K562 (cell line): ENCODE data around the gene NAV2. TPM values are rescaled to one million over a fixed set of nuclear protein-coding genes. Genes with fewer than 3 reads are reported as not detected.

ENCODE experiments used
- CGGBP1 ChIP-seq: fragments of 250-450 bp; sonication (Bioruptor Pico); IDR thresholded peaks from 2 replicates; pipeline ENCODE4 v1.9.0; 2021; ENCODE audit warnings: mild to moderate bottlenecking
- ESRRB ChIP-seq: fragments of 250-450 bp; sonication (Bioruptor Pico); IDR thresholded peaks from 2 replicates; pipeline ENCODE4 v1.5.0; 2020; ENCODE audit warnings: mild to moderate bottlenecking, moderate library complexity, borderline replicate concordance
- FOXK2 ChIP-seq, 2 experiments: fragments of 450-650 bp; IDR thresholded peaks in 1 of 2; conservative IDR thresholded peaks in 1 of 2; 2 replicates each; pipeline ENCODE4 v1.6.1; 2016; ENCODE audit warnings: low read depth in 2 of 2, mild to moderate bottlenecking in 1 of 2
- NUFIP1 ChIP-seq: fragments of 450-650 bp; IDR thresholded peaks from 2 replicates; pipeline ENCODE4 v1.6.1; 2018; ENCODE audit not compliant: partially characterized antibody
- SETDB1 ChIP-seq: IDR thresholded peaks from one replicate; pipeline ENCODE4 v1.6.1; 2012; ENCODE audit warnings: low read length, control low read depth, inconsistent platforms
- SOX6 ChIP-seq: fragments of 450-650 bp; IDR thresholded peaks from 2 replicates; pipeline ENCODE4 v1.6.1; 2014; ENCODE audit warnings: mild to moderate bottlenecking
- SRSF3 ChIP-seq: fragments of 200-400 bp; formaldehyde crosslinking; IDR thresholded peaks from 2 replicates; pipeline ENCODE4 v1.6.1; 2016; ENCODE audit warnings: mild to moderate bottlenecking, low read length, moderate library complexity; ENCODE audit not compliant: insufficient read depth
- TAL1 ChIP-seq: fragments of 450-650 bp; IDR thresholded peaks from 2 replicates; pipeline ENCODE4 v1.6.1; 2016; ENCODE audit warnings: mild to moderate bottlenecking
- TBP ChIP-seq: optimal IDR thresholded peaks from 2 replicates; pipeline ENCODE3; 2011; ENCODE audit warnings: low read depth, low read length, improper control_type of control experiment
- ZBTB9 ChIP-seq: fragments of 450-650 bp; formaldehyde crosslinking; IDR thresholded peaks from 2 replicates; pipeline ENCODE4 v1.4.0; 2020; ENCODE audit warnings: mild to moderate bottlenecking, moderate library complexity
- ZNF121 ChIP-seq: sonication (generic); formaldehyde crosslinking; conservative IDR thresholded peaks from 2 replicates; pipeline ENCODE4 v1.8.0; 2022; ENCODE audit warnings: missing genetic modification reagents
- ZNF41 ChIP-seq: fragments of 250-450 bp; sonication (Bioruptor Pico); conservative IDR thresholded peaks from 2 replicates; pipeline ENCODE4 v1.4.0; 2020; ENCODE audit warnings: mild to moderate bottlenecking
- ZNF77 ChIP-seq: fragments of 250-450 bp; sonication (Bioruptor Pico); IDR thresholded peaks from 2 replicates; pipeline ENCODE4 v1.5.0; 2020
- polyA plus RNA-seq, 8 experiments: library from polyadenylated mRNA; depleted of rRNA in 4 of 8; stranded (reverse) in 5 of 8; unstranded in 3 of 8; fragments of >200 nt; fragmentation: Nextera tagmentation in 2 of 8; fragmentation: Illumina TruSeq in 1 of 8; extraction: Ambion mirVana in 2 of 8; extraction: Trizol in 1 of 8; gene quantifications; 2 replicates each; pipeline versions ENCODE4 v1.2.1 to v1.2.3, GENCODE V29; 2011 to 2014; ENCODE audit warnings: inconsistent platforms in 1 of 8, missing spikeins in 1 of 8
- total RNA-seq, 7 experiments: library from RNA; depleted of rRNA in 6 of 7; stranded (reverse); fragments of >200 nt in 6 of 7; fragmentation: Illumina TruSeq in 2 of 7; extraction: Trizol in 2 of 7; gene quantifications; 2 replicates each; pipeline versions ENCODE4 v1.2.1 to v1.2.3, GENCODE V29; 2011 to 2021; ENCODE audit warnings: low replicate concordance in 1 of 7
- TF ChIP-seq, protein P1 (sequence below): sonication (generic); IDR thresholded peaks from 2 replicates; pipeline ENCODE4 v1.6.1; 2016
- TF ChIP-seq, protein P2 (sequence below): fragments of 450-650 bp; formaldehyde crosslinking; IDR thresholded peaks from 2 replicates; pipeline ENCODE4 v1.4.0; 2022; ENCODE audit warnings: missing genetic modification characterization
- TF ChIP-seq, protein P3 (sequence below): fragments of 250-450 bp; sonication (Bioruptor Pico); IDR thresholded peaks from 2 replicates; pipeline ENCODE4 v1.5.0; 2021

The NAV2 gene
- total and polyA plus RNA-seq, 9 of the 15 experiments (the other 6 are each of a cell fraction or from before 2014, with no cell fraction given): 0.03 to 0.35 (median 0.05) TPM

DNA sequence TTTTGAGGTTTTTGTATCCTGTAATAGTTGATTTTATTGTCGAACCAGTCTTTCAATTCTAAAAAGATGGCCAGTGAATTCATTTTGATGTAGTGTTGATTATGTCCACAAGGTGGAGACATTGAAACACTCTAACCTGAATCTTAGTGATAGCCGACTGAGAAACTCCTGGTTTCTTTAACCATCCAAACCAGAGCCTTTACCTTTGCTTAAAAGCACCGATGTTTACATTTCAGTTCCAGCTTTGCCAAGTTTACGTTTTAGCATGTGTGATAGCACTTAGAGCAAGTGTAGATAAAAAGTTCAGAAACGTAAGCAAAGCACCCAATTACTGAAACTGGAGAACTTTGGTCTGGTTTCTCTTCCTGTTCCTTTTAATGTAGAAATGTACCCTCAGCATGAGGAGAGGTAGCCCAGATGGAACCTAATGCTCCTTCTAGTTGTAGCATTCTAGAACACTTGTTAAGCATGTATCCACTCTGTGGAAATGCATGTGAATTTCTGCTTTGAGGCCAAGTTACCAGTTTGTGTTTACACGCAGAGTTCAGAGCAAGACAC lies 239.0 kb downstream of the NAV2 start (continued):
- peak in 1 of 2 experiments; percentile 47; a peak in 1 of 4 replicates for TF ChIP-seq FOXK2 (conservative IDR thresholded peaks at IDR 0.05 in 1 of 2, IDR thresholded peaks at IDR 0.05 in 1 of 2; ENCODE audit: low read depth in 2 of 2)
- no peak for TF ChIP-seq SETDB1
- TF ChIP-seq TAL1: no peak
- TF ChIP-seq ZNF41: no peak
- TF ChIP-seq, protein P1, sequence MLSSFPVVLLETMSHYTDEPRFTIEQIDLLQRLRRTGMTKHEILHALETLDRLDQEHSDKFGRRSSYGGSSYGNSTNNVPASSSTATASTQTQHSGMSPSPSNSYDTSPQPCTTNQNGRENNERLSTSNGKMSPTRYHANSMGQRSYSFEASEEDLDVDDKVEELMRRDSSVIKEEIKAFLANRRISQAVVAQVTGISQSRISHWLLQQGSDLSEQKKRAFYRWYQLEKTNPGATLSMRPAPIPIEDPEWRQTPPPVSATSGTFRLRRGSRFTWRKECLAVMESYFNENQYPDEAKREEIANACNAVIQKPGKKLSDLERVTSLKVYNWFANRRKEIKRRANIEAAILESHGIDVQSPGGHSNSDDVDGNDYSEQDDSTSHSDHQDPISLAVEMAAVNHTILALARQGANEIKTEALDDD: peak; percentile 65
- peak; percentile 23 for TF ChIP-seq TBP
- no peak for TF ChIP-seq ZBTB9 (CRISPR knock-in tag)
- no peak for TF ChIP-seq SRSF3
- no peak for TF ChIP-seq ESRRB (CRISPR knock-in tag)
- TF ChIP-seq NUFIP1: no peak
- no peak for TF ChIP-seq CGGBP1 (CRISPR knock-in tag)
- no peak for TF ChIP-seq SOX6
- TF ChIP-seq, protein P2, sequence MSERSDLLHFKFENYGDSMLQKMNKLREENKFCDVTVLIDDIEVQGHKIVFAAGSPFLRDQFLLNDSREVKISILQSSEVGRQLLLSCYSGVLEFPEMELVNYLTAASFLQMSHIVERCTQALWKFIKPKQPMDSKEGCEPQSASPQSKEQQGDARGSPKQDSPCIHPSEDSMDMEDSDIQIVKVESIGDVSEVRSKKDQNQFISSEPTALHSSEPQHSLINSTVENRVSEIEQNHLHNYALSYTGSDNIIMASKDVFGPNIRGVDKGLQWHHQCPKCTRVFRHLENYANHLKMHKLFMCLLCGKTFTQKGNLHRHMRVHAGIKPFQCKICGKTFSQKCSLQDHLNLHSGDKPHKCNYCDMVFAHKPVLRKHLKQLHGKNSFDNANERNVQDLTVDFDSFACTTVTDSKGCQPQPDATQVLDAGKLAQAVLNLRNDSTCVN (CRISPR knock-in tag): no peak
- no peak for TF ChIP-seq ZNF77
- no peak for TF ChIP-seq ZNF121 (CRISPR knock-in tag)
- TF ChIP-seq, protein P3, sequence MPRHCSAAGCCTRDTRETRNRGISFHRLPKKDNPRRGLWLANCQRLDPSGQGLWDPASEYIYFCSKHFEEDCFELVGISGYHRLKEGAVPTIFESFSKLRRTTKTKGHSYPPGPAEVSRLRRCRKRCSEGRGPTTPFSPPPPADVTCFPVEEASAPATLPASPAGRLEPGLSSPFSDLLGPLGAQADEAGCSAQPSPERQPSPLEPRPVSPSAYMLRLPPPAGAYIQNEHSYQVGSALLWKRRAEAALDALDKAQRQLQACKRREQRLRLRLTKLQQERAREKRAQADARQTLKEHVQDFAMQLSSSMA (CRISPR knock-in tag): no peak
